Gastroesophageal sphincter (tissue), 4 donors: ENCODE results near the gene CCSER2. TPM values are rescaled to one million over a fixed set of nuclear protein-coding genes. Genes with fewer than 3 reads are reported as not detected.
"Not testable (repeated sequence)": the region's sequence is repeated elsewhere in the genome, so short reads cannot be mapped to it uniquely, and the experiment has no call there.

ENCODE experiments used
- ATAC-seq: fragments of 150-250 bp; one replicate; pipeline ENCODE4 v1.9.1; 2016; ENCODE audit warnings: mild to moderate bottlenecking, moderate library complexity
- H3K27ac ChIP-seq, 4 donors: fragments of 200-600 bp; sonication (generic) in 3 of 4; 1 replicate in 3 of 4; 2 replicates in 1 of 4; pipeline ENCODE4 v1.5.1; 2016 to 2019
- H3K27me3 ChIP-seq: fragments of 200-600 bp; sonication (generic); one replicate; pipeline ENCODE4 v1.5.1; 2019
- H3K36me3 ChIP-seq, 2 donors: fragments of 200-600 bp; sonication (generic); one replicate each; pipeline ENCODE4 v1.5.1; 2019; ENCODE audit warnings: control low read depth in 1 of 2
- H3K4me1 ChIP-seq, 3 donors: fragments of 200-600 bp; sonication (generic); 1 replicate in 2 of 3; 2 replicates in 1 of 3; pipeline ENCODE4 v1.5.1; 2016 to 2019; ENCODE audit warnings: control low read depth in 2 of 3
- H3K4me3 ChIP-seq, 2 donors: fragments of 200-600 bp; sonication (generic); one replicate each; pipeline ENCODE4 v1.5.1; 2019; ENCODE audit warnings: mild to moderate bottlenecking in 1 of 2, moderate library complexity in 1 of 2
- H3K9me3 ChIP-seq, 3 donors: fragments of 200-600 bp; sonication (generic); one replicate each; pipeline ENCODE4 v1.5.1; 2017 to 2019; ENCODE audit warnings: control low read depth in 2 of 3
- CTCF ChIP-seq, 4 experiments: fragments of 200-600 bp in 2 of 4; fragments of 450-650 bp in 2 of 4; sonication (generic) in 1 of 4; IDR thresholded peaks; one replicate each; pipeline ENCODE4 v1.5.1; 2017 to 2019; ENCODE audit warnings: antibody characterized with exemption in 4 of 4, mild to moderate bottlenecking in 2 of 4, moderate library complexity in 2 of 4
- EP300 ChIP-seq: sonication (generic); formaldehyde crosslinking; IDR thresholded peaks from one replicate; pipeline ENCODE4 v1.6.1; 2017; ENCODE audit warnings: antibody characterized with exemption, mild to moderate bottlenecking
- POLR2A ChIP-seq, 2 donors: fragments of 450-650 bp; IDR thresholded peaks; one replicate each; pipeline ENCODE4 v1.6.1; 2017; ENCODE audit warnings: antibody characterized with exemption in 2 of 2, mild to moderate bottlenecking in 2 of 2, moderate library complexity in 1 of 2
- POLR2AphosphoS5 ChIP-seq: sonication (generic); formaldehyde crosslinking; IDR thresholded peaks from one replicate; pipeline ENCODE4 v1.6.1; 2017; ENCODE audit warnings: antibody characterized with exemption
- WGBS, 2 donors: methylation state at CpG; one replicate each; pipeline ENCODE4 v1.1.5; 2018; ENCODE audit warnings: low coverage in 1 of 2; 5-methylcytosine and 5-hydroxymethylcytosine counted together
- total RNA-seq, 4 donors: library from RNA; depleted of rRNA; stranded (reverse); fragments of >200 nt; gene quantifications; one replicate each; pipeline ENCODE4 v1.1.0, GENCODE V29; 2016

The CCSER2 gene
- total RNA-seq, 4 donors from 2014 or later: 64.5 to 93.5 (median 83.3) TPM

GRCh38 chr10:84405662-84406061 lies 77.3 kb downstream of the CCSER2 start:
- Histone ChIP-seq H3K27ac (no peak overlapping the region), H3K4me3 (no peak overlapping the region), H3K27me3 (no peaks in the 10 kb centered on the region), H3K9me3 (no peaks in the 10 kb centered on the region), H3K4me1 (peaks cover 0 to 29% (median 0%) of the 10 kb centered on the region in 3 donors), H3K36me3 (no peaks in the 10 kb centered on the region)
- TF ChIP-seq EP300 (no peak), POLR2A (IDR thresholded peaks at IDR 0.05) (no peak), CTCF (IDR thresholded peaks at IDR 0.05) (no peak), POLR2AphosphoS5 (no peak)
- no peak for ATAC-seq
- WGBS, 2 donors: 100% methylated on average over 2 of the region's 2 CpGs

DNA sequence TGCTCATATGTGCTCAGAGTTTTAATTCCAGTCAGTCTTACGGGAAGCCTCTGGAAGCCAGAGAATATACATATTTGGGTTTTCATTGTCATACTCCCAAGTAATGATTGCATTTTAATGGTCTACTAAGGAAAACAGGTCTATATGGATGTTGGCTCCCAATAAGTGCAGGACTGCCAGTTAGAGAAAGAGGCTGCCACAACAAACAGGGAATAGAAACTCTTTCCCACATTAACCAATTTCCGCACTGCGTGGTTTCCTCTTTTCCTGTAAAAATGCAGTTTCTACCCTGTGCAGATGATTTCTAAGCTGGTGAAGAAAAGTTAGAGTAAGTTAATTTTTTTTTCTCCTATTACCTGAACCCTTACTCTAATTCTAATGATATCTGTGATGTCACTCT lies 78.2 kb downstream of the CCSER2 start:
- Histone ChIP-seq H3K9me3 (no peaks in the 10 kb centered on the region), H3K27ac (no peak overlapping the region), H3K36me3 (no peaks in the 10 kb centered on the region), H3K4me3 (no peak overlapping the region), H3K27me3 (no peaks in the 10 kb centered on the region), H3K4me1 (peaks cover 0 to 29% (median 0%) of the 10 kb centered on the region in 3 donors)
- TF ChIP-seq POLR2A (IDR thresholded peaks at IDR 0.05) (no peak), EP300 (no peak), POLR2AphosphoS5 (no peak), CTCF (IDR thresholded peaks at IDR 0.05) (no peak)
- no peak for ATAC-seq
- 20 to 66% methylated on average over 3 of the region's 3 CpGs for WGBS, 2 donors

GRCh38 chr10:84407388-84408049 lies 79.1 kb downstream of the CCSER2 start:
- ATAC-seq: no peak
- 43 to 71% methylated on average over 1 of the region's 2 CpGs for WGBS, 2 donors
- Histone ChIP-seq H3K27me3 (no peaks in the 10 kb centered on the region), H3K9me3 (peaks cover 0 to 6% (median 0%) of the 10 kb centered on the region in 3 donors), H3K4me1 (peaks cover 0 to 23% (median 0%) of the 10 kb centered on the region in 3 donors), H3K4me3 (no peak overlapping the region), H3K27ac (no peak overlapping the region), H3K36me3 (no peaks in the 10 kb centered on the region)
- TF ChIP-seq CTCF (IDR thresholded peaks at IDR 0.05): no peak
- no peak for TF ChIP-seq POLR2AphosphoS5
- TF ChIP-seq POLR2A (IDR thresholded peaks at IDR 0.05): no peak
- TF ChIP-seq EP300: no peak

- no peaks in the 10 kb centered on the region for H3K27me3 ChIP-seq
- H3K4me3 ChIP-seq: no peak overlapping the region
- 100% methylated on average over 2 of the region's 2 CpGs; no CpG with 5 or more reads in 1 of the 2 donors for WGBS, 2 donors
- H3K4me1 ChIP-seq: peaks cover 0 to 8% (median 0%) of the 10 kb centered on the region in 3 donors
- peaks cover 0 to 16% (median 0%) of the 10 kb centered on the region in 3 donors for H3K9me3 ChIP-seq
- no peak for ATAC-seq
- H3K27ac ChIP-seq: no peak overlapping the region
- TF ChIP-seq POLR2AphosphoS5 (no peak), EP300 (no peak), CTCF (IDR thresholded peaks at IDR 0.05) (no peak), POLR2A (IDR thresholded peaks at IDR 0.05) (no peak)
- peaks cover 0 to 7% of the 10 kb centered on the region in 2 donors for H3K36me3 ChIP-seq
Measured at GRCh38 chr10:84412482-84412881, 84.1 kb downstream of the CCSER2 start.

DNA sequence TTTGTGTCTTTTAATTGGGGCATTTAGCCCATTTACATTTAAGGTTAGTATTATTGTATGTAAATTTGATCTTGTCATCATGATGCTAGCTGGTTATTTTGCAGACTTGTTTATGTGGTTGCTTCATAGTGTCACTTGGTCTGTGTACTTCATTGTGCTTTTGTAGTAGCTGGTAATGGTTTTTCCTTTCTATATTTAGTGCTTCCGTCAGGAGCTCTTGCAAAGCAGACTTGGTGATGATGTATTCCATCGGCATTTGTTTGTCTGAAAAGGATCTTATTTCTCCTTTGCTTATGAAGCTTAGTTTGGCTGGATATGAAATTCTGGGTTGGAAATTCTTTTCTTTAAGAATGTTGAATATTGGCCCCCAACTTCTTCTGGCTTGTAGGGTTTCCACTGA lies 85.7 kb downstream of the CCSER2 start:
- not testable (repeated sequence) for H3K27me3 ChIP-seq, H3K4me1 ChIP-seq, H3K27ac ChIP-seq, H3K4me3 ChIP-seq, ATAC-seq
- 90 to 91% methylated on average over 2 of the region's 2 CpGs for WGBS, 2 donors
- peaks cover 0 to 16% (median 0%) of the 10 kb centered on the region in 3 donors for H3K9me3 ChIP-seq
- peaks cover 0 to 11% of the 10 kb centered on the region in 2 donors for H3K36me3 ChIP-seq
